ENCODE measurements around the gene ARHGEF3. TPM values are rescaled to one million over a fixed set of nuclear protein-coding genes. Genes with fewer than 3 reads are reported as not detected.

Gene ARHGEF3
- total RNA-seq, 1 experiment from 2014 or later: 10.2 TPM

DNA sequence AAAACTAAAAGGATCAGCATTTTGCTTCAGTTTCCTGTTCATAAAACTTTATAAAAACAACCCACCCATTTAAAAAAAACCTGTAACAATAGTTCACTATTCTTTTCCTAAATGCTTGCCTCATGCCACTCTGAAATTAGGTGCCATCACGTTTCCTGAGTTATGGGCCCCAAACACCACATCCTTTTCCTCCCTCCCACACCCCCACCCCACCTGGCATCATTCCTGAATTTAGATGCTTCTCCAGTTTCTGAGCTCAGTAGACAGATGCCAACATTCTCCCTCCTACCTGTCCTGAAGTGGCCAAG, 11.9 kb upstream of the ARHGEF3 start:
- TF ChIP-seq, protein P1, sequence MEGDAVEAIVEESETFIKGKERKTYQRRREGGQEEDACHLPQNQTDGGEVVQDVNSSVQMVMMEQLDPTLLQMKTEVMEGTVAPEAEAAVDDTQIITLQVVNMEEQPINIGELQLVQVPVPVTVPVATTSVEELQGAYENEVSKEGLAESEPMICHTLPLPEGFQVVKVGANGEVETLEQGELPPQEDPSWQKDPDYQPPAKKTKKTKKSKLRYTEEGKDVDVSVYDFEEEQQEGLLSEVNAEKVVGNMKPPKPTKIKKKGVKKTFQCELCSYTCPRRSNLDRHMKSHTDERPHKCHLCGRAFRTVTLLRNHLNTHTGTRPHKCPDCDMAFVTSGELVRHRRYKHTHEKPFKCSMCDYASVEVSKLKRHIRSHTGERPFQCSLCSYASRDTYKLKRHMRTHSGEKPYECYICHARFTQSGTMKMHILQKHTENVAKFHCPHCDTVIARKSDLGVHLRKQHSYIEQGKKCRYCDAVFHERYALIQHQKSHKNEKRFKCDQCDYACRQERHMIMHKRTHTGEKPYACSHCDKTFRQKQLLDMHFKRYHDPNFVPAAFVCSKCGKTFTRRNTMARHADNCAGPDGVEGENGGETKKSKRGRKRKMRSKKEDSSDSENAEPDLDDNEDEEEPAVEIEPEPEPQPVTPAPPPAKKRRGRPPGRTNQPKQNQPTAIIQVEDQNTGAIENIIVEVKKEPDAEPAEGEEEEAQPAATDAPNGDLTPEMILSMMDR (IDR thresholded peaks at IDR 0.05; ENCODE audit: insufficient read depth in 1 of 2, low read depth in 1 of 2, low read length in 1 of 2, severe bottlenecking in 1 of 2, unreplicated experiment in 1 of 2): no peak
- Mint-ChIP-seq H3K9me3 (ENCODE audit: unreplicated experiment) (no peaks in the 10 kb centered on the region), H3K27ac (ENCODE audit: unreplicated experiment) (no peak overlapping the region), H3K36me3 (ENCODE audit: insufficient read depth, unreplicated experiment) (no peaks in the 10 kb centered on the region), H3K4me3 (ENCODE audit: unreplicated experiment) (no peak overlapping the region), H3K27me3 (ENCODE audit: insufficient read depth, unreplicated experiment) (no peaks in the 10 kb centered on the region), H3K4me1 (ENCODE audit: low read depth, unreplicated experiment) (peaks cover 19% of the 10 kb centered on the region)
- no peaks in the 10 kb centered on the region for H3K27me3 ChIP-seq (replicated peaks; ENCODE audit: control insufficient read depth, insufficient read depth, low read length)
- CTCF ChIA-PET: interaction anchor here (0.8 to 1.3 kb wide), 2 partner anchors 12 to 14 kb away, joined by 4 to 10 read pairs; partner anchors contain the start of gene ARHGEF3
- DNase-seq: no peak
- peaks cover 13% of the 10 kb centered on the region for H3K4me1 ChIP-seq
- BruUV-seq (replicated peaks): no TSS peak
- POLR2A ChIA-PET: no interaction called here
- no peaks in the 10 kb centered on the region for H3K9me3 ChIP-seq
- intact Hi-C loops (cut with micrococcal nuclease; ENCODE audit: unreplicated experiment): no loop called here
- H3K4me3 ChIP-seq (ENCODE audit: low read depth, low read length): no peak overlapping the region
- H3K36me3 ChIP-seq (ENCODE audit: control insufficient read depth, insufficient read depth, low read length): no peaks in the 10 kb centered on the region

DNA sequence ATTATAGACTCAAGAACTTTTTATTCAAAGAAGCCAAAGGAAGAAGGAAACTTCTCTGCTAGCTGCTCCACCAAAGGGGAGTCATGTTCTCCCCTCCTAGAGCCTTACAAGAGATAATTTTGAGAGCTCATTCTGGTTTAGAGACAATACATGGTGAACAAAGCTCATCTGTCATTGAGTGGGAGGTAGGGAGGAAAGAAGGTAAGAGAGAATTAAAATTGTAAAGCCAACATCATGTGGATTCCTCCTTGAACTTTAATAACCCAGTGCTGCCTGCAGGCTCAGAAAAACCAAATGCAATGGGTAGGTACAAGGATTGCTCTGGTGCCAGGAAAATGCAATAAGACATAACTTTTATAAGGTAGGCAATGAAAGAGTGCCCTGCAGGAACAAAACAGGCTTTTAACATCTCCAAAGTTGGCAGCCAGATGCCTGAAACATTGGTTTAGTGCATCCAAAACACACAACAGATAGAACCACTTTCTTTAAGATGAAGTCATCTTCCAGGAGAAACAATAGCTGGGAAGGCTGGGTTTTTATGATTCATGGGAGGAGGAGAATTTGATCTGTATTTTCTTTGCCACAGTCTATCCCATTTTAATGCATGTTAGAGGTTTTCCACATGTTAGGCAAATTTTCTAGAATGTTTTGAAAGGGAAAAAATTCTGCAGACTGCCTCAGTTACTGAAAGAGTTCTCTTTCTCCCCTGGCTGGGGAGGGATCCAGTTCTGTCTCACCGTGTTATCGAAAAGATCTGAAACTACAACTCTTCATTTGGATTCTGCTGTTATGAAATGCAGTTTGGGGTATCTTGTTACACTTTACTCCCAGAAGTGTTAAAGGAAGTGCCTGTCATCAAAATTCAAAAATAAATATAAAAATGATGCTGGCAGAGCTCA, 11.3 kb upstream of the ARHGEF3 start:
- POLR2A ChIA-PET: no interaction called here
- H3K4me3 Mint-ChIP-seq (ENCODE audit: unreplicated experiment): no peak overlapping the region
- intact Hi-C loops (cut with micrococcal nuclease; ENCODE audit: unreplicated experiment): no loop called here

DNA sequence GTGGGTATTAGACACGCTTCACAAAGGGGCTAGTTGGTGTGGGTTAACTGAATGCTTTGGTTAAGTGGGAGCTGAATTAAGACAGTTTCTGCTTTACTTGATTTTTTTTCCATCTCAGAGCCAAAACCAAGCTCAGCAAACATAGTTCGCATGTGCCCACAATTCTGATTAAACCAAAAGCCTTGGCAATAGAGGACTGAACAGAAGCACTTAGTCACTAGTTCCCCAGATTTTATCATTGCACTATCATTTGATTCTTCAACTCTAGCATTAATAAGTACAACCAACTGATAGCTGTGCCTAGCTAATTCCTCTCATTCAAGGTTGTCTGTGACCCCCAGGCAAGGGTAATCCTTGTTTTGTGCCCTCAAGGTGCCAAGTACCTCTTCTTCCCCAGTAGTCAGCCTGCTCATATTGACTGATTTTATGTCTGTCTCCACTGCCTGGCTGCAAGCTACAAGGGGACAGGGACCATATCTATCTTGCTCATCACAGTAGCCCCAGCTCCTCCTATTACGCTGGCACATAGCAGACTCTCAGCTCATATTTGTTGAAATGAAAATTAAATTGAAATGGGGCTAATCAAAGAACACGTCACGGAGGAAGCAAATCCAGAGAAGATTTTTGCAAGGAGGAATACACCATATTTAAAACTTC, 9.9 kb upstream of the ARHGEF3 start:
- TF ChIP-seq, protein P1 (IDR thresholded peaks at IDR 0.05; ENCODE audit: insufficient read depth in 1 of 2, low read depth in 1 of 2, low read length in 1 of 2, severe bottlenecking in 1 of 2, unreplicated experiment in 1 of 2): no peak
- H3K27me3 ChIP-seq (replicated peaks; ENCODE audit: control insufficient read depth, insufficient read depth, low read length): no peaks in the 10 kb centered on the region
- ChIA-PET POLR2A (no interaction called here), CTCF (interaction anchor here (1.2 to 2.5 kb wide), 3 partner anchors 9 to 12 kb away, joined by 3 to 23 read pairs (median 4); partner anchors contain the start of gene ARHGEF3)
- Mint-ChIP-seq H3K27me3 (ENCODE audit: insufficient read depth, unreplicated experiment) (no peaks in the 10 kb centered on the region), H3K36me3 (ENCODE audit: insufficient read depth, unreplicated experiment) (no peaks in the 10 kb centered on the region), H3K4me3 (ENCODE audit: unreplicated experiment) (no peak overlapping the region), H3K4me1 (ENCODE audit: low read depth, unreplicated experiment) (peaks cover 12% of the 10 kb centered on the region), H3K27ac (ENCODE audit: unreplicated experiment) (no peak overlapping the region), H3K9me3 (ENCODE audit: unreplicated experiment) (no peaks in the 10 kb centered on the region)
- DNase-seq: no peak
- no peaks in the 10 kb centered on the region for H3K36me3 ChIP-seq (ENCODE audit: control insufficient read depth, insufficient read depth, low read length)
- intact Hi-C loops (cut with micrococcal nuclease; ENCODE audit: unreplicated experiment): no loop called here
- no peaks in the 10 kb centered on the region for H3K9me3 ChIP-seq
- H3K4me3 ChIP-seq (ENCODE audit: low read depth, low read length): no peak overlapping the region
- no TSS peak for BruUV-seq (replicated peaks)
- peaks cover 7% of the 10 kb centered on the region; the same call in 1 of the 2 replicates for H3K4me1 ChIP-seq

More for the DNA sequence above, 11.3 kb upstream of the ARHGEF3 start:
- no peak overlapping the region for H3K27ac Mint-ChIP-seq (ENCODE audit: unreplicated experiment)
- H3K4me1 Mint-ChIP-seq (ENCODE audit: low read depth, unreplicated experiment): peaks cover 13% of the 10 kb centered on the region
- Histone ChIP-seq H3K4me3 (ENCODE audit: low read depth, low read length) (no peak overlapping the region), H3K36me3 (ENCODE audit: control insufficient read depth, insufficient read depth, low read length) (no peaks in the 10 kb centered on the region), H3K4me1 (peaks cover 7% of the 10 kb centered on the region; the same call in 1 of the 2 replicates), H3K27me3 (replicated peaks; ENCODE audit: control insufficient read depth, insufficient read depth, low read length) (no peaks in the 10 kb centered on the region), H3K9me3 (no peaks in the 10 kb centered on the region)
- no peaks in the 10 kb centered on the region for H3K9me3 Mint-ChIP-seq (ENCODE audit: unreplicated experiment)
- no peaks in the 10 kb centered on the region for H3K36me3 Mint-ChIP-seq (ENCODE audit: insufficient read depth, unreplicated experiment)
- DNase-seq: no peak
- BruUV-seq (replicated peaks): no TSS peak
- no peaks in the 10 kb centered on the region for H3K27me3 Mint-ChIP-seq (ENCODE audit: insufficient read depth, unreplicated experiment)
- TF ChIP-seq, protein P1 (IDR thresholded peaks at IDR 0.05; ENCODE audit: insufficient read depth in 1 of 2, low read depth in 1 of 2, low read length in 1 of 2, severe bottlenecking in 1 of 2, unreplicated experiment in 1 of 2): no peak
- CTCF ChIA-PET: interaction anchor here (0.6 to 2.5 kb wide), 3 partner anchors 11 to 343 kb away, joined by 4 to 23 read pairs (median 4); partner anchors contain the start of gene ARHGEF3
